Stimulated activated CD8-positive, alpha-beta memory T cell treated with anti-CD3 and anti-CD28 coated beads, Interleukin-15, amount 100 ng/mL, for 24 hours (primary cell): Measurements from ENCODE around the gene ZNF821.
"Not testable (repeated sequence)": the region's sequence is repeated elsewhere in the genome, so short reads cannot be mapped to it uniquely, and the experiment has no call there.

ENCODE experiments used
- DNase-seq: peaks from one replicate; pipeline ENCODE4 v3.0.0-alpha.2; 2020; ENCODE audit warnings: low read depth

ZNF821 gene

GRCh38 chr16:71902656-71903365 is 18.8 kb upstream of the ZNF821 start:
- DNase-seq, result no peak

- no peak for DNase-seq
Observed at GRCh38 chr16:71899171-71899570, 15.2 kb upstream of the ZNF821 start.

- no peak for DNase-seq
Observed at GRCh38 chr16:71896764-71897368, 12.9 kb upstream of the ZNF821 start.

GRCh38 chr16:71895679-71896365 is 11.8 kb upstream of the ZNF821 start:
- DNase-seq, result no peak

GRCh38 chr16:71894921-71895678 is 11.1 kb upstream of the ZNF821 start, which contains the start of gene IST1:
Gene IST1 (plus strand): TSS chr16:71895531. CDS start chr16:71915641, 20,110 bp downstream.
- DNase-seq, result peak; percentile 90

GRCh38 chr16:71894229-71894920 is 10.4 kb upstream of the ZNF821 start:
- no peak for DNase-seq

- no peak for DNase-seq
Observed at GRCh38 chr16:71893888-71894228, 9.9 kb upstream of the ZNF821 start.

- DNase-seq, result no peak
Observed at GRCh38 chr16:71889147-71889546, 5.2 kb upstream of the ZNF821 start.

- DNase-seq, result no peak
Observed at GRCh38 chr16:71885261-71885650, 1.3 kb upstream of the ZNF821 start.

- no peak for DNase-seq
Observed at GRCh38 chr16:71883168-71883848, 674 bp downstream of the ZNF821 start.

- DNase-seq, result no peak
Observed at GRCh38 chr16:71882505-71883167, 1.3 kb downstream of the ZNF821 start.

GRCh38 chr16:71880176-71880575 is 3.8 kb downstream of the ZNF821 start:
- DNase-seq, result no peak

- no peak for DNase-seq
Observed at GRCh38 chr16:71878911-71879310, 5.1 kb downstream of the ZNF821 start.

GRCh38 chr16:71873199-71873598 is 10.8 kb downstream of the ZNF821 start:
- no peak for DNase-seq

- no peak for DNase-seq
Observed at GRCh38 chr16:71870818-71871217, 13.2 kb downstream of the ZNF821 start.

- no peak for DNase-seq
Observed at GRCh38 chr16:71869089-71869488, 14.9 kb downstream of the ZNF821 start.

GRCh38 chr16:71867939-71868338 is 16.0 kb downstream of the ZNF821 start:
- no peak for DNase-seq

GRCh38 chr16:71867175-71867574 is 16.8 kb downstream of the ZNF821 start:
- not testable (repeated sequence) for DNase-seq

- DNase-seq, result no peak
Observed at GRCh38 chr16:71865173-71865863, 18.7 kb downstream of the ZNF821 start.

- DNase-seq, result no peak
Observed at GRCh38 chr16:71863995-71864394, 20.0 kb downstream of the ZNF821 start.
